Right ventricle myocardium inferior (tissue), 1 donor: ENCODE data around the gene MXRA8. TPM values are rescaled to one million over a fixed set of nuclear protein-coding genes. Genes with fewer than 3 reads are reported as not detected.
"Not testable (repeated sequence)": the region's sequence is repeated elsewhere in the genome, so short reads cannot be mapped to it uniquely, and the experiment has no call there.

ENCODE experiments used
- ATAC-seq: fragments of 200-7000 bp; cut with Tn5 transposase; one replicate; pipeline ENCODE4 v1.9.1; 2020; ENCODE audit warnings: mild to moderate bottlenecking, moderate library complexity
- DNase-seq: peaks from one replicate; pipeline ENCODE4 v3.0.0; 2021; ENCODE audit errors: missing footprints
- intact Hi-C: fragments of 100-400 bp; cut with DNase I; formaldehyde crosslinking; loops from one replicate; pipeline ENCODE4 v1.11.0; 2022
- total RNA-seq: library from RNA; stranded (reverse); fragmentation: NEBNext Ultra II Directional; extraction: Animal tissue kit (Norgen Biotek cat#: 25700); gene quantifications from one replicate; pipeline ENCODE4 v1.2.1, GENCODE V29; 2021
- donor health status: DM: no; HTN: yes; CAD: no; lungs with severe emphysema.

The MXRA8 gene
- total RNA-seq, 1 donor from 2014 or later: 21.8 TPM

DNA sequence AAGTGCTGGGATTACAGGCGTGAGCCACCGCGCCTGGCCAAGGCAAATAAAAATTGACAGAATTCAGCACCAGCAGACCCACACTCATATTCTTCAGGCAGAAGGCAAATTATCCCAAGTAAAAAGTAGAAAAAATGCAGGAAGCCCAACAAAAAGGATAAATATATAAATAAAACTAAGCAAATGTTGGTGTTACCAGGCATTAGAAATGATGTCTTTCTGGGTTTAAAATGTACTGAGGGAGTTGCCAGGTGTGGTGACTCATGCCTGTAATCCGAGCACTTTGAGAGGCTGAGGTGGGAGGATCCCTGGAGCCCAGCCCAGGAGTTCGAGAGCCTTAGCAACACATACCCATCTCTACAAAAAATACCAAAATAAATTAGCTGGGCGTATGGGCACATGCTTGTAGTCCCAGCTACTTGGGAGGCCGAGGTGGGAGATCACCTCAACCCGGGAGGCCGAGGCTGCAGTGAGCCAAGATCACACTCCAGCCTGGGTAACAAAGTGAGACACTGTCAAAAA is 40.2 kb downstream of the MXRA8 start:
- ATAC-seq (peak; percentile 85), DNase-seq (peak; percentile 85)
- intact Hi-C loops: no loop called here

DNA sequence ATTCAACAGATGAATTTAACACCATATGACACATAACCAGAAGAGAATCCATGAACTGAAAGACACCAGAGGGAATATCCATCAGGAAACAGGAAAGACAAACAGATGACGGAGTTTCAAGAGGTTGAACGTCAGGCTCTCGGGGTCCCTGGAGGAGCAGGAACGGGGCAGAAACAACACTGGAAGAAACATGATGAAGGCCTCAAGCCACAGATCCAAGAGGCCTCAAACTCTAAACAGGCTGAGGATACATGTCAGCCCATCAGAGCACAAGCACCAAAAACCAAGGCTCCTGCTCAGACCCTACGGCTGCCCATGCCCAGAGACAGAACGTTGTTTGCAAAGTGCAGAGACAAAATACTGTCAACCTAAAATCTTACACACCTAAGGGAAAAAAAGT is 40.9 kb downstream of the MXRA8 start:
- ATAC-seq: no peak
- no peak for DNase-seq
- intact Hi-C loops: no loop called here

DNA sequence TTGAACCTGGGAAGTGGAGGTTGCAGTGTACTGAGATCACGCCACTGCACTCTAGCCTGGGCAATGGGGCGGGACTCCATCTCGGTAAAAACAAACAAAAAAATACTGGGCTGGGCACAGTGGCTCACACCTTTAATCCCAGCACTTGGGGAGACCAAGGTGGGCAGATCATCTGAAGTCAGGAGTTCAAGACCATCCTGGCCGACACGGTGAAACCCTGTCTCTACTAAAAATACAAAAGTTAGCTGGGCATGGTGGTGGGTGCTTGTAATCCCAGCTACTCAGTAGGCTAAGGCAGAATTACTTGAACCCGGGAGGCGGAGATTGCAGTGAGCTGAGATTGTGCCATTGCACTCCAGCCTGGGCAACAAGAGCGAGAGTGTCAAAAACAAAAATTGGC is 42.2 kb downstream of the MXRA8 start:
- ATAC-seq, DNase-seq, intact Hi-C loops: not testable (repeated sequence)

DNA sequence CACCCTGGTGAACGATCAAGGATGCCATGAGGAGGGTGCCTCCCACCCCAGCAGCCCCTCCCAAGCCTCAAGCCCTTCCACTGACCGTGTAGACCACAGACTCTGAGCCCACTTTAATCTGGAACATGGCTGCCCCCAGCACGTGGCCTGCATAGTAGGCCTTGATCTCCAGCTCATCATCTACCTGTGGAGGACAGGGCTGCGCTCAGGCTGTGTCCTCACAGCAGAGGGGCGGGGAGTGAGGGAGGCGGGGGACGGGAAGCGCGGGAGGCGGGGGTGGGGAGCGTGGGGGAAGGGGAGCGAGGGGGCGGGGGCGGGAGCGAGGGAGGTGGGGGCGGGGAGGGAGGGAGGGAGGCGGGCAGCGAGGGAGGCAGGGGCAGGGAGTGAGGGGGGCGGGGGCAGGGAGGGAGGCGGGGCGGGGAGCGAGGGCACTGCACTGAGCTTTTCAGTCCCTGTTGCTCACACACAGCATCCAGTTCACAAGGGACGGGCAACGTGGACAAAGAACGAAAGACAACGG is 42.9 kb downstream of the MXRA8 start:
- ATAC-seq (no peak), DNase-seq (no peak)
- intact Hi-C loops: no loop called here

DNA sequence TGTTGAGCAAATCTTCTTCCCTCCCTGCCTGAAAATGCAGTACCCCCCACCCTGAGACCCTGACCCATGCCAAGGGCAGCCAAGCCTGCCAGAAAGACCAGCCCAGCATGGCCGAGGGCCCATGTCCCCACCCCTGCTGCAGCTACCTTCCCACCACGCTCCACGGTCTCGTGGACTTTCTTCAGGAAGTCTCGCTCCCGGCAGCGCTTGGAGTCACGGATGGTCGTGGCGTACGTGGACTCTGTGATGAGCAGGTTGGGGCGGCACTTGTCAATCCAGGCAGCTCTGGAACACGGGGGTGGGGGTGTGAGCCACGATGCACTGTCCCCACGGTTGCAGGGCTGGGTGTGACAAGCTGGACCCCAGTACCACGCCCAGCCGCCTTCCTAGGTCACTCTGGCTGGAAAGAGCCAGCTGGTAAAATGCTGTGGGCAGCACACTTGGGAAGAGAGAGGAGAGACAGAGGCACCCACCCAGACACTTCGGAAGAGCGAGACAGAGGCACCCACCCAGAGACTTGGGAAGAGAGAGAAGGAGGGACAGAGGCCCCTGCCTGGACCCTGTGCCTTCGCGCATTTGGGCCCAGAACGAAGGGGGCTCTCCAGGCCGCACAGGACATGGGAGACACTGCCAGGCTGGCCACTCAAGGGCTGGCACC is 43.5 kb downstream of the MXRA8 start:
- intact Hi-C loops: no loop called here
- no peak for DNase-seq
- ATAC-seq: no peak

DNA sequence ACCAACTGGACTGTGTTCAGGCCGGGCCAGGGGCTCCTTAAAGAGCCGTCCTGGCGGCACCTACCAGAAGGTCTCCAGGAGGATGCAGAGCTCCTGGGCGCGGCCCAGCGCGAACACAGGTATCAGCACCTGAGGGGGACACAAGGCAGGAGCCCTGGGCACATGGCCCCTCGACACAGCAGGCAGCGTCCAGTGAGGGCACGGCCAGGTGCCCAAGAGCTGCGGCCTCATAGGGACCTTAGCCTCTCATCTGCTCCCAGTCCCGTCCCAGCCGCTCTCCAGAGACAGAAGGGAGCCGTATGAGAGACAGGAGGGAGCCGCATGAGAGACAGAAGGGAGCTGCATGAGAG is 44.1 kb downstream of the MXRA8 start:
- intact Hi-C loops: no loop called here
- DNase-seq (no peak), ATAC-seq (no peak)

DNA sequence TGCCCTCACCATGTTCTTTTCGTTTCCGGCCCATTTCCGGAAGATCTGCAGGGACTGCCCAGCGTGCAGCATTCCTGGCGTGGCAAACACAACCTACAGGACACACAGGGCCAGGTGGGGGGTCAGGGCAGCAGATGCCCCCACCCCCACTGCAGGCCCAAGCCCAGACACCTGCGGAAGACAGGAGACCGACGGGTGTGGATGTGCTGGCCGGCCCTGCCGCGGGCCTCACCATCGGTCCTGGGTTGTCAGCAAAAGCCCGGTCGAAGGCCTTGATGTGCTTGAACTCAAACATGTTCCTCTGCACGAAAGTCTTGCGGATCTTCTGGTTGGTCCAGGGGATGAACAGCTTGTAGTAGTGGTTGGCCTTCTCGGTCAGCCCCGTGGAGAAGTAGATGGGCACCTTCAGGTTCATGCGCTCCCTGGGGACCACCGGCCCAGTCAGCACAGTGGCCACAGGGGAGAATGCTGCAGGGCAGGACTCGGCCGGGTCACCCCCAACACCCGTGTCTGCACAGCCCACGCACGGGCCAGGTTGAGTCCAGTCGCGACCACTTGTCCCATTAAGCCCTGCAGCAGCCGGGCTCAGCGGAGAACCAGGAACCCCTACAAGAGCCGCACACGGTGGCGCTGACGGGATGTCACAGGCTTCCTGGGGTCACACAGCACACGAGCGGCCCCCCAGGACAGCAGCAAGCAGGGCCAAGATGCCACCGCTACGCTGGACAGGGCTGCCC is 44.7 kb downstream of the MXRA8 start:
- ATAC-seq (no peak), DNase-seq (no peak)
- intact Hi-C loops: no loop called here

DNA sequence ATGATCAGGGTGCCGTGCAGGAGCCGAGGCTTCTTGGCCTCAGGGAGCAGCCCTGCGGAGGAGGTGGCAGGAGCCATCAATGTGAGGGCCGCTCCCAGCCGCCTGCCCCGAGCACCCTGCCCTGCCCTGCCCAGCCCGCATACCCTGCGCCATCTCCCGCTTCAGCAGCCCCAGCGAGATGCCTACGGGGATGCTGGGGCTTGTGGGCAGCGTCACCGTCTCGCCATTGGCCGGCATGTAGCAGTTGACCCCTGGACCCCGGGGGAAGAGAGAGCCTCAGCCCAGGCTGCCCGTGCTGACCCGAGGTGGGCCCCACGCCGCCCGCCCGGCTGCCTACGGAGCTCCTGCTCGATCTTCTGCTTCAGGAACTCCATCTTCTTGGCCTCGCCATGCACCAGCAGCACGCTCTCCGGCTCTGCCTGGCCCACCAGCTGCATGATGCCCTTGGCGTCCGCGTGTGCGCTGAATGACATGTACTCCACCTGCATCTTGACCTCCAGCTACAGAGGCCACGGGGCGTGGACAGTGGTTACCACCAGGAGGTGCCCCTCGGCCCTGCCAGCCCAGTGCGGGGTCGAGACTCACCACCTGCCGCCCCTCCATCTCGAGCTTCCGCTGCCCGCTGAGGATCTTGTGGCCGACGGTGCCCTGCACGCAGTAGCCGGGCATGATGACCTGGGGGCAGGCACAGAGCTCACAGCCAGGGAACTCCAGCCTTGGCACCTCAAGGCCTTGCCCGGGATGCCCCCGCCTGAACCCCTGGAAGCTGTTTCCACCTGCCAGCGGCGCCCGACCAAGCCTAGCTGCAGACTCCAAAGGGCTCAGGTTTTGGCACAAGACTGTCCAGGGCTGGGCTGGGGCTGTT is 45.7 kb downstream of the MXRA8 start:
- ATAC-seq (no peak), DNase-seq (no peak)
- intact Hi-C loops: no loop called here

DNA sequence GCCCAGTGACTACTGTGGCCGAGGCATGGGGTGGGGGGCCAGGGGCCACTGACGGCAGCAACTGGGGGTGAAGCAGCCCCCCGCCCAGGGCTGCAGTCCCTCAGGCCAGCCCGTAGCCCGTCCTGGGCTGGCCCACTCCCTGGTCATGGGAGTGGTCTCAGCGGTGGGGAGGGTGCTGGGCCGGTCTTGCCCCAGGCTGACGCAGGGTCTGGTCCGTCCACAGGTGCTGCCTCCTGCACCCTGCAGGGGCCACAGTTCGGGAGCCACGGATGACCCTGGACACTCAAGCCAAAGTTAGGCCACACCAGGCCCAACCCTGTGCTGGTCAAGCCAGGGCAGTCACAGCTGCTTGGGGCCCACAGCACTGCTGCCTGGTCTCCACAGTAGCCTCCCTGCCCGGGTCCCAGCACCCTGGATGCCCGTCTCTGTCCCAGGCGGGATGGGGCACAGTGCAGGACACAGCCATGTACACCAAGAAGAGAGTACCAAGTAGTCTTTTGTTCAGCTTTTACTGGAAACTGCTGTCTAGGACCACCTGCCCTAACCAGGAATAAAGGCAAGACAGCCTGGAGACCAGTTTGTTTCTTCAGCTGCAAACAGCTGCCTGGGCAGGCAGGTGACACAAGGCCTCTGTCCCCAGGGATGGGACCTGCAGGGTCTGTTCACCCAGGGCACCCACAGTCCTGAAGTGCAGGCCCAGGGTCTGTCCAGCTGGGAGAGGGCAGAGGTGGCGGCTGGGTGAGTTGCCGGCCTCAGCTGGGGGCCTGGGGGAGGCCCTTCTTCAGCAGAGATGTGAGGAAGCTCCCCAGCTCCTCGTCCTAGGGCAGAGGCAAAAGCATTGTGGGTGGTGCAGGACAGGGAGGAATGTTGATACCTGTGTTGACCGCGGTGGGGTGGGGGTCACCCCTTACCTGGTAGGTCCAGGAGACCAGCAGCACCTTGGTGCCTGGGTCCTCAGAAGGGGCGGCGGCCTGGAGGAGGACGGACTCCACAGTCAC is 46.9 kb downstream of the MXRA8 start:
- intact Hi-C loops: no loop called here
- no peak for DNase-seq
- ATAC-seq: no peak

DNA sequence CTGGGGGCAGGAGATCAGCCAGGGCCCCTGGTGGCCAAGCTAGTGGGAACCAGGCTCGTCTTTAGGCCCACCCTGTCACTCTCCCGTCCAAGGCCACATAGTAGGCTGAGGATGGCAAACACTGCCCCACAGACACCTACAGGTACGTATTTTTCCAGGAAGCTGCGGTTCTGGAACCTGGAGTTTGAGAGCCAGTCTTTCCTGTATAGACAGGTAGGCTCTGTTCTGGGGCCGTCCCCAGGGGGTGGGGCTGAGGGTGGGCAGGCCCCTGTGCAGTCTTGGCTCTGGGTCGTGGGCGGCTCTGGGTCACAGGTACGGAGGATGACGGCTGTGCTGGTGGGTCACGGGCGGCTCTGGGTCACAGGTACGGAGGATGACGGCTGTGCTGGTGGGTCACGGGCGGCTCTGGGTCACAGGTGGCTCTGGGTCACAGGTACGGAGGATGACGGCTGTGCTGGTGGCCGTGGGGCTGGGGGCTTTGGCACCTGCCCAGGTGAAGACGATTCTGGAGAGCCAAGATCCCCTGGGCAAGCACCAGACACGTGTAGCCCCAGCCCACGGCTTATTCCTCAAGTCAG is 47.8 kb downstream of the MXRA8 start:
- no peak for DNase-seq
- no peak for ATAC-seq
- intact Hi-C loops: no loop called here

DNA sequence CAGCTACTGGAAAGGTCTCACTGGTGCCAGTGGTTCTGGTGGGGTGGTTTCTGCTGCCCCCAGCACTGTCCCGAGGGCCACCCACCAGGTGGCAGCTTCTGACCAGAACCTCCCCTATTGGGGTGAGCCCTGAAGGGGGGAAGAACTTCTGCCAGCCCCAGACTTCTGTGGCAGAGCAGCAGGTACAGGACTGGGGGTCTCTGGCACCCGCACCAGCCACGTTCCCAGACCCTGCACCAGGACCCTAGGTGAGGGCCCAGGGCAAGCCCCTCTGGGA is 48.3 kb downstream of the MXRA8 start:
- intact Hi-C loops: no loop called here
- ATAC-seq: no peak
- no peak for DNase-seq

DNA sequence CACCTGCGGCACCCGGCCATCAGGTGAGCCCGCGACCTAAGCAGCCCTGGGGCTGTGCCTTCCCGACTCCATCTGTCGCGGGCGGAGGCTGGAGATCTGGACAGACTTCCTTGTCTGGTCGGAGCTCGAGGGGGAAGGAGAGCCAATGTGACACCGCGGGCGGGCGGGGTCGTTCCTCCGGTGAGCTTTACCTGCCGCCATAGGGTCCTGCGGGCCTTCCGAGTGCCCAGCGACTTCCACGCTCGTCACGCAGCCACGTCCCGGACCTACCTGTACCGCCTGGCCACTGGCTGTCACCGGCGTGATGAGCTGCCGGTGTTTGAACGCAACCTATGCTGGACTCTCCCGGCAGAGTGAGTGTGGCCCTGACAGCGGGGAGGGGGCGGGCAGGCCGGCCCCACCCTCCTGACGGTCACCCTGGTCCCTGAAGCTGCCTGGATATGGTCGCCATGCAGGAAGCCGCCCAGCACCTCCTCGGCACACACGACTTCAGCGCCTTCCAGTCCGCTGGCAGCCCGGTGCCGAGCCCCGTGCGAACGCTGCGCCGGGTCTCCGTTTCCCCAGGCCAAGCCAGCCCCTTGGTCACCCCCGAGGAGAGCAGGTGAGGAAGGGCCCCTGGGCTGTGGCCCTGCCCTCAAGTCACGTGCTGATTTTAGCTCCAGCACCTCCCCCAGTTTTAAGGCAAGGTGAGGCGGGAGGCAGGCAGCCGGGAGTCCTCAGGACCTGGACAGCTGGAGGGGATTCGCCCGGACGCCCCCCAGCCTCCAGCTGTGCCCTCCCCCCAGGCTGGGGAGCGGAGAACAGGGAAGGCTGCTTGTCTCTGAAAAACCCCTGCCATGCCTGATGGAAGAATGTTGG is 48.9 kb downstream of the MXRA8 start:
- no peak for ATAC-seq
- no peak for DNase-seq
- intact Hi-C loops: loop anchor here (2.0 kb wide), 1 partner anchor 39 kb away; the partner anchor contains the start of gene DVL1

DNA sequence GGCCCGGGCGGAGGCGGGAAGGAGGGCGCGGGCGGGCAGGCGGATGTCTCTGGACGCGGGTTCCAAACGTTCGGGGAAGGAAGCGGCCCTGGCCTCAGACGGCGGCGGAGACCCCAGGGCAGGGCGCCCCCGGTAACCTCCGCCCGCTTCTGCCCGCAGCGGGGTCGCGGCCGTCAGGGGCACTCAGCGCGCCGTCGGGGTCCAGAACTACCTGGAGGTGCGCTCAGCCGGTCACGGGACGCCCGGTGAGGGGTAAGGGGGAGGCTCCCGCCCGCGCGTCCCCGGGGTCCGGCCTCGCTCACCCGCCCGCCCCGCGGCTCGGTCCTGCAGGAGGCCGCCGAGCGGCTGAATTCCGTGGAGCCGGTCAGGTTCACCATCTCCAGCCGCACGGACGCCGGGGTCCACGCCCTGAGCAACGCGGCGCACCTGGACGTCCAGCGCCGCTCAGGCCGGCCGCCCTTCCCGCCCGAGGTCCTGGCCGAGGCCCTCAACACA is 49.6 kb downstream of the MXRA8 start:
- intact Hi-C loops: loop anchor here (2.0 kb wide), 1 partner anchor 40 kb away; the partner anchor contains the start of gene DVL1
- DNase-seq: no peak
- ATAC-seq: no peak

DNA sequence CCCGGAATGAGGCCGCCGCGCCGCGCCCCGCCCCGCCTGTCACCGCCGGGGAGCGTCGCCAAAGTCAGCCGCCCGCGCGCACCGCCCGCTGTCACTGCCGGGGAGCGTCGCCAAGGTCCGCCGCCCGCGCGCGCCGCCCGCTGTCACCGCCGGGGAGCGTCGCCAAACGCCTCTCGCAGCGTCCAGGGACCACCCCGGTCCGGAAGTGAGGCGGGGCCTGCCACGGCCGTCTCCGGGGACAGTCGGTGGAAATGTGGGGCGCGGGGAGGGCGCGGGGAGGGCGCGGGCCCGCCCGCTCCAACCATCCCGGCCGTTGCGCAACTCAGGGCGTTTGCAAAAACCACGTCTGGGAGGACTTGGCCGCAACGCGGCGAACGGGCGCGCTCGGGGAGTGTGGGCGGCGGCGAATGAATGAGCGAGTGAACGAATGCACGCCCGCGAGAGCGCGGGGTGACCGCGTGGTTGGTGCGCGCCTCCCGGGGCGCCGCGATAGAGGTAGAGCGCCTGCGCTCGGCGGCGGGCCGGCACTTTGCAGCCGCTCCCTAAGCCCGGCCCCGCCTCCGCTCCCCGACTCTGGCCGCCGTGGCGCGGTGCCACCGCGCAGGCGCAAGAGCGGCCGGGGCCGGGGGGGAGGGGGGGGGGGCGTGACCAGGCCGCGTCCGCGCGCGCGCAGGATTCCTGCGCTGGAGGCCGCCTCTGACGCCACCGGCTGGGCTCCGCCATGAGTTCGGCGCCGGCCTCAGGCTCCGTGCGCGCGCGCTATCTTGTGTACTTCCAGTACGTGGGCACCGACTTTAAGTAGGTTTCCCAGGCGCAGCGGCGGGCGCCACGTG is 50.2 kb downstream of the MXRA8 start, which contains the start of the genes ACAP3 and PUSL1:
TSS of gene ACAP3 (minus strand) at position 8 of the 833 bp plus-strand sequence. CDS start 115 bp downstream, outside the sequence.
TSS of gene PUSL1 (plus strand) at position 675 of the 833 bp plus-strand sequence. CDS start at position 722, 47 bp downstream.
- ATAC-seq (peak; percentile 81), DNase-seq (peak; percentile 95)
- intact Hi-C loops: loop anchor here (2.0 kb wide), 1 partner anchor 41 kb away; the partner anchor contains the start of gene DVL1

DNA sequence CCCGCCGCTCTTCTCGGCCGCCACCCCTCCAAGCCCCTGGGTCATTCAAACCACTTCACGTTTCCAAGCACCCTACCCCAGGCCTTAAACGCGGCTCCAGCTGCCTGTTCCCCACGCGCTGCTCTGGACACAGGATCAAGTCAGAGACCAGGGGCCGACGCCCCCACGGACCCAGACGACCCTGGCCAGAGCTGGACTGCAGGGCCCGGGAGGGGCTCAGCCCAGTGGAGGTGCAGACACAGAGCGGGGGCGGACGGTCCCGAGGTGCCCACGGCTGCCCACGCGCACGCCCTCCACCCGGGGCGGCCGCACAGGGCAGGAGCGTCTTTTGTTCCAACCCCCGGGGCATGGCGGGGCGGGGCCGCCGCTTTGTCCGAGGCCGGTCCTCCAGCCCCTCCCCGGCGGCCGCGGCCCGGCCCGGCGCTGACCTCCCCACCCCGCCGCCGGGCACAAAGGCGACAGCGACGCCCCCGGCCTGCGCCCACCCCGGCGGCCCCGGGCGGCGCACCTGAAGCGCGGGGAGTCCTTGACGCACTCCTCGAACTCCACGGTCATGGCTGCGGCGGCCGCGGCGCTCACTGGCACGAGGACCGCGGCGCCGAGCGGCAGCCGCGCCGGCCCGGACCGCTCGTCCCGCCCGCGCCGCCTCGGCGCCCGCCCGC is 51.0 kb downstream of the MXRA8 start:
- ATAC-seq (no peak), DNase-seq (peak; percentile 82)
- intact Hi-C loops: no loop called here
